GM18873 (cell line): ENCODE data around the gene PEF1.

Source experiments
- ATAC-seq: cut with Tn5 transposase; IDR thresholded peaks from one replicate; pipeline ENCODE4 v1.9.1; 2021; ENCODE audit warnings: mild to moderate bottlenecking, moderate library complexity, moderate number of reproducible peaks; ENCODE audit not compliant: unreplicated experiment, low FRiP score

Gene PEF1

DNA sequence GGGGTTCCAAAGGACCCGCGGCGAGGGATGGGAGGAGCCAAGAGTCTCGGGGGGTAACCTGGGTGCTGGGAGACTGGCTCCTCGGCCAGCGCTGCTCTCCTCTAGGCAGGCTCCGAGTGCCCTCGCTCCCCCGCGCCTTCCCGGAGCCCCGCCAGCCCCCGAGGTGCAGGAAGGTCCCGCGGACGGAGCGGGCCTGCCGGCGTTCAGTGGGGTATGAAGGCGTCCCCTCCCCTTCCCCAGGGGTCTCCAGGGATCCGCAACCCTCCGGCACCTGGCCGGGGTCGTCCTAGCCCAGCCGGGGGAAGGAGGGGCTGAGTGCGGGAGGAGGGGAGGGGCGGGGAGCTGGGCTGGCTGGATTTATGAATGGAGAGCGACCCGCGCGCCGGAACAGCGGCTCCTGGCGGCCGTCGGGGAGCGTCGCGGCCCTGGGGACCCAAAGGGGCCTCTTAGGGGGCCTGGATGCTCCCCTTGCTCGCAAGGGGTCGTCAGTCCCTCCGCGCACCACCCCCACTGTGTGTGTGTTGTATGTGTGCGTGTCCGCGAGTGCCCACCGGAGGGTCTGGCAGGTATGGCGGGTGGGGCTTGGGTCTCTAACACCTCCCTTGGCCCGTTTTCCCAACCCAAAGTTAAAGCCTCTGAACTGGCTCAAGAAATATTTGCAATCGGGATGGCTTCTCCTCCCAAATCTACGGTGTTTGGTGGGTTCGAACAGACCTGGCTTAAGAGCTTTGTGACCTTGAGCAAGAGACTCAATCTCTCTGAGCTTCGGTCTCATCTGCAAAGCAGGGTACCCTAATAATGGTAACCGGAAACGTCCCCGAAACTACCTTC is 26.5 kb downstream of the PEF1 start:
- ATAC-seq = no peak

DNA sequence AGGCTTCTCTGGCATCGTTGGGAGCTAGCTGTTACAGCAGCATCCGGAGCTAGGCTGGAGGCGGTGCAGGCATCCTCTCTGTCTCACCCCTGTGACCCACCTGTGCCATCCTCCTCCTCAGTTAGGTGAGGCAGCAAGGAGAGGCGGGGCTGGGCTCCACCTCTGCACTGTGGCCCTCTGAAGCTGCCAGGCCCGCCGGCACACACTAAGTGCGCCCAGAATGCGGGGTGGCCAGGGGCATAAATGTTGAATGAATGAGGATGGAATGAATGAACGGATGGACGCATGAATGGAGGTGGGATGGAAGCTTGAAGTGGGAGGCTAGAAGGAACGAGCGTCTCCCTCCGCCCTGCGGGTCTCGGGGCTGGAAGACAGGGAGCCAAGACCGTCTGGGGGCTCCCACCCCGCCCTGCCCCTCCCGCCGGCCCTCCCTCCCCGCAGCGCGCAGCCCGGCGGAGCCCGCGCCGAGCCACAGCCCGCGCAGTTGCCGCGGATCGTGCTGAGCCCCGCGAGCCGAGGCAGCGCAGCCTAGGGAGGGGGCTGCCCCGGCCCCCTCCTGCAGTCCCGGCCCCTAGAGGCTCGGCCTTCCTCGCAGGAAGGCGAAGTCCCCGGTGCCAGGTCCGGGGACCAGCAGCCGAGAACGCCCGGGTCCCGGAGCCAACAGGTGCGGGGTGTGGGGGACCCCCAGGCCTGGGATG is 27.3 kb downstream of the PEF1 start, which contains the start of gene HCRTR1:
Gene HCRTR1, plus strand, starts transcription at position 472 of the 698 bp plus-strand sequence. CDS start 1,504 bp downstream, outside the sequence.
- ATAC-seq = no peak

DNA sequence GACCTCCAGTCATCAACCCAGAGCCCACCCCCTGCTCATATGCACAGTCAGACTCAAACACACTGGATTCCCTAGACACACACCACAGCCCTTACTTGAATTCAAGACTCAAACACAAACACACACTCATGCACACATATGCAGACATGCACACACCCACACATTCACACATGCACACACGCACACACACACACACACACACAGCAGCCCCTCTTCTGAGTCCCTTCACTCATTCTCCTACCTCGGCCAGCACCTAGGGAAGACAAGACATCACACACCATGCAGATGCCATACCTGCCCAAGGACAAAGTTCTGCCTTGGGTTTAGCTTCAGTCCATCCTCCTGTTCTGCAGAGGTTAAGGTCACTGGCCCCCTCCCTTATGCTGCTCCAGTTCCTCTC is 28.7 kb downstream of the PEF1 start:
- ATAC-seq = no peak

DNA sequence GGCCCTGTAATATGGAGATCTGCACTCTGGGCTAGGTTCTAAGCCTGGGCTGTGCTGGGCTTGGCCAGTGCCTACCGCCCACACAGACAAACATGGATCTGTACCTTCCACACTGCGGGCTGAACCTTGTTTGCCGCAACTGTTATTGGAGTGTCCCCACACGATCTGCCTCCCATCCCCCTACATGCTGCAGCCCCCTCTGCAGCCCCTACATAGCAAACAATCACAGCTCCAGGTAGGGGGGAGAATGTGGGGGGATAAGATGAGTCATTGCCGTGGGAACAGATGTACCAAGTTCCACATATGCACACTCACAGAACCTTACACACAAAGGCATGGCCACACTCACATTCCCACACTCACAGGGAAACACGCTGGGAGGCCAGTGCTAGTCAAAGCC is 29.3 kb downstream of the PEF1 start:
- no peak for ATAC-seq

DNA sequence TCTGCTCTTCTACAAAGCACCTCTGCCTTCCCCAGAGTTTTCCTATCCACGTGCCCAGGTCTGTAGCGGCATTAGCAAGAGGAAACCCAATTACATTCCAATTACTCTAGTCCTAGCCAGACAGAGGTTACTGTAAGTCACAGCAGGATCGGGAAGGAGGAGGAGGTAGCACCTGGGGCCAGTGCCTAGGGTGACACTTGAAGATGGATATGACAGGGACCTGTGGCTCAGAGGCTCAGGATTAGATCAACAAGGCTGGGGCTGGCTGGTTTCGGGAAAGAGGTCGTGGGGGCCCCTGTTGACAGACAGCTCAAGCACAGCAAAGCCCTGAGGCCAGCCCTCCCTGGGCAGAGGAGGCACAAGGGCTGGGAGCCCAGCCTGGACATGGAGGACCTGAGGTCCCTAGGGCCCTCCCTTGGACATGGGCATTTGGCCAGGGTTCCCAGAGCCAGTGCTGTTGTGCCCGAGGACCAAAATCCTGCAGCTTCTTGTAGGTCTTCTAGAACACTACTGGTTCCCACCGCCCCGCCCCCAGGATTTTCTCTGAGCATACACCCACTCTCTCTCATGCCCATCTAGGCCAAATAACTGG is 30.2 kb downstream of the PEF1 start:
- no peak for ATAC-seq

DNA sequence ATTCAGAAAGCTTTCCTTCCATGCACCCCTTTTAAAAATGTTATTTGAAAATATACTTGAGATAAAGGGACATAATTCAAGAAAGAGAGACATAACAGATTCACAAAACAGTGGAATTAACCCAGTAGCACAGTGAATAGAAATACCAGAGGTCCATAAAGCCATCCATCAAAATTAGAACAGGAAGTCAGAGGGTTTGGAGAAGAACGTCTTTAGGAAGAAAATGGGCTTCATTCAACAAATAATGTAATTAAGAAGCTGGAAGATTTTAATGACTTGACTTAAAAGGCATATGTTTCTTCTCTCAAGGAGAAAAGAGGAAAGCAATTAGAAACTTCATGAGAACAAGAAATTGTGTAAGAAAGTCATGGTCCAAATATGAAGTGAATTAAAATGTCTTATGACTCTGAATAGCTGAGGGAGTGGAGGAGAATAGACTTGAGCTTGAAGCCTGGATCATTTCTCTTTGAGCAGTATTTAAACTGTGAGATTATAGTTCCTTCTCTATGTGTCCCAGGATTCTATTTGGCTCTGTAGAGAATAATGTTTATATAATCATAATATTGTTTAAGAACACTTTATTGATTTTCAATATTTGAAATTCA is 35.1 kb downstream of the PEF1 start:
- no peak for ATAC-seq

DNA sequence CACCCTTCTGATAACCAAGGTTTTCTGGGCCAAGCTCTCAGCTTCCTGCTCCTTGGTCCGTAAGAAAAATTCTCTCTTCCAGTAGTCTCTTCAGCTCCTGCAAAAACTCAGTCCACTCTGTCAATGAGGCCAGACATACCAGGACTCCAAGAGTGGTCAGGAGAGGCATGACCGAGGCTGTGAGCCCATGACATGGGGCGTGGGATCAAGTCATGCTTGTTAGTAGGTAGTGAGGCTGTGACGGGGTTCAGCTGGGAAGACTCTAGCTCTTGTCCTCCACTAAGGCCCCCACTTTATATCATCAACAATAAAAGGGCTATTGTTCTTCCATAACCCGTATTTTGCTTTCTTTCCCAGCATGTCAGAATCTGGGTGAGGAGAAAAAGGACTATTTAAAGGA is 37.3 kb downstream of the PEF1 start:
- no peak for ATAC-seq

DNA sequence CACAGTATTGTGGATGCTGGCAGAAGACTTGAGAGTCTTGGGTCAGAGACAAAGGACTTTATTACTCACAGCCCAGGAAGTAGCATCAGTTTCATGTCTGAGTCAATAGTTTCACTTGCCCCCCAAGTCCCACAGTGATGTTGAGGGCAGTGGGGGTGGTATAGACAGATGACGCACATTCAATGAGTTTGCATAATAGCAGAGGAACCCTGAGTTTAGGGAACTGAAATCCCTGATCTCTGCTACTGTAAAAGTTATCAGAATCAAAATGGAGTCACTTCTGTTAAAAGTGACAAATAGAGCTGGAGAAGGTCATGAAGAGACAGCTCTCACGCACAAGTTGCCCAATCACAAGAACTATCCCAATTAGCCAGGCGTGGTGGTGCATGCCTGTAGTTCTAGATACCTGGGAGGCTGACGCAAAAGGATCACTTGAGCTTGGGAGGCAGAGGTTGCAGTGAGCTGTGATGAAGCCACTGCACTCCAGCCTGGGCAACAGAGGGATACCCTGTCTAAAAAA is 38.7 kb downstream of the PEF1 start:
- peak; percentile 84 for ATAC-seq

DNA sequence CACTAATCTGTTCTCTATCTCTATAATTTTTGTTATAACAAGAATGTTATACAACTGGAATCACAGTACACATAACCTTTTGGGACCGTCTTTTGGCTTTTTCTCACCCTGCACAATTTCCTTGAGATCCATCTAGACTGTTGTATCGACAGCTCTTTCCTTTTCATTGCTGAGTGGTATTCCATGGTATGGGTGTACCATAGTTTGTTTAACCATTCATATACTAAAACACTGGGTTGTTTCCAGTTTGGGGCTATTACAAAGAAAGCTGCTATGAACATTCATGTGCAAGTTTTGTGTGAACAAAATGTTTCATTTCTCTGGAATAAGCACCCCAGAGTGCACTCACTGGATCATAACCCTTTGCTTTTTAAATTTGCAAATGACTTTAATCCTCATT is 42.6 kb downstream of the PEF1 start:
- ATAC-seq = no peak

DNA sequence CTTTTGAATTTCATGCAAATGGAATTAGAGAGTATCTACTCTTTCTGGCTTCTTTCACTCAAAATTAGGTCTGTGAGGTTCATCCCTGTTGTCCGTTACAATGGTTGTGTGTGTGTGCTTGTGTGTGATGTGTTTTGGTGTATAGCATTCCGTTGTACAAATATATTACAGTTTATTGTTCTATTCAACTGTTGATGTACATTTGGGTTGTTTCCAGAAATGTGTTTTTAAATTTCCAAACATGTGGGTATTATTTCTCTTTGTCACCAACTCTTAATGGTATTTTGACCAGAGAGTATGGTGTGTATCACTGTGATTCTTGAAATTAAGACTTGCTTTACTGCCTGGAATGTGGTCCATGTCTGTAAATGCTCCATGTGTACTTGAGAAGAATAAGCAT is 44.0 kb downstream of the PEF1 start:
- no peak for ATAC-seq

DNA sequence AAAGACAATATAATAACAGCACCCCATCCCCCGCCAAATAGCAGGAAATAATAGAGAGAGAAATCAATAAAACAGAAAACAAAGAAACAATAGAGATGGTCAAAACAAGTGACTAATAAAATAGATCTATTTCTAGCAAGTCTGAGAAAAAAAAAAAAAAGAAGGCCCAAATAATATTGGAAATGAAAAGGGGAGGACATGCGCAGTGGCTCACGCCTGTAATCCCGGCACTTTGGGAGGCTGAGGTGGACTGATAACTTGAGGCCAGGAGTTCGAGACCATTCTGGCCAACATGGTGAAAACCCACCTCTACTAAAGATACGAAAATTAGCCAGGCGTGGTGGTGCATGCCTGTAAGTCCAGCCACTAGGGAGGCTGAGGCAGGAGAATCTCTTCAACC is 45.7 kb downstream of the PEF1 start:
- no peak for ATAC-seq

DNA sequence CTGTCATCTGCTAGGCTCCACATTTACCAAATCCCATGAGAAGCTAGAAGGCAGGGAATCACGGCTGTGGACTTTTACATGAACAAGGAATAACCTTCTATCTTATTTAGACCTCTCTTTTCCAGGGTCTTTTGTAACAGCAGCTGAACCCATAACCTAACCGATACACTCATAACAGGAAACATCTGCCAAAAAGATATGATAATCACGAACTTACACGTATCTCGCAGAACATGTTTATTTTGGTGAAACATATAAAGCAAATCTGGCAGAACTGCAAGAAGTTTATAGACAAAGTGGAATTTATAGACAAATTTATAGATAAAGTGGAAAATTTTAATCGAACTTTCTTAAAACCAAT is 48.0 kb downstream of the PEF1 start:
- ATAC-seq = no peak

DNA sequence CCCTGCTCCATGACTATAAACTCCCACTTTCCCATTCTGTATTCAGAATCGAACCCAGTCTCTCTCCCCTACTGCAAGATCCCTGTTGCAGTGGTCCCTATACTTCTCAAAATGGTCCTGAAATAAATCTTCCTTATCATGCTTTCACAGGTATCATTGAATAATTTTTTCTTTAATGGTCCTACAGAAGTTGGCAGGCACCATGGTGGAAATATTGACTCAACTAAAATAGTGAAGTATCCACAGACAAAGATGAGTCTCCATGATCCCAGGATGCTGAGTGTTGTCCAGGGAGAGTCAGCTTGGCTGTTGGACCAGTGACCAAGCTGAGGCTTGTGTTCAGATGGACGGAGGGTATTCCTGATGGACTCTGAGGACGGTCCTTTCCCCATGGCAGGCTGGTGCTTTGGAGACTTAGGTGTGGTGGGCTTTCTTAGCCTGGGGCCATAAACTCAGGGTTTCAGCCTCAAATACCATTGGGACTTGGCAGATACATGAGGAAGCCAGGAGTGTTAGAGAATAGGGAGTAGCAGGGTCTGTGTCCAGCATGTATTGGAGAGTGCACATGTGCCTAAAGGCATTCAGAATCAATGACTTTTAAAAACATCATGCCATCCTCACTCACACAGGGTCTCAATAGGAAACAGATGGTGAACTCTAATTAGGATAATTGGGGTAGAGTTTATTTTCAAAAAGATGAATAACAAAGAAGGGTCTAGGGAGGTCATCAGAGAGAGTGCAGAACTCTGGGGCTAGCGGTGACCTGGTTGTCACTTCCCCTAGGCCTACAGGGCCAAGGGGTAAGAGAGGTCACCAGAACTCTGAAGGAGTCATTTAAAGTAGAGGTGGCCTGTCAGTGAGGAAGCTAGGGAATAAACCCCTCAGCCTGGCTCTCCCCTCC is 48.6 kb downstream of the PEF1 start:
- no peak for ATAC-seq

DNA sequence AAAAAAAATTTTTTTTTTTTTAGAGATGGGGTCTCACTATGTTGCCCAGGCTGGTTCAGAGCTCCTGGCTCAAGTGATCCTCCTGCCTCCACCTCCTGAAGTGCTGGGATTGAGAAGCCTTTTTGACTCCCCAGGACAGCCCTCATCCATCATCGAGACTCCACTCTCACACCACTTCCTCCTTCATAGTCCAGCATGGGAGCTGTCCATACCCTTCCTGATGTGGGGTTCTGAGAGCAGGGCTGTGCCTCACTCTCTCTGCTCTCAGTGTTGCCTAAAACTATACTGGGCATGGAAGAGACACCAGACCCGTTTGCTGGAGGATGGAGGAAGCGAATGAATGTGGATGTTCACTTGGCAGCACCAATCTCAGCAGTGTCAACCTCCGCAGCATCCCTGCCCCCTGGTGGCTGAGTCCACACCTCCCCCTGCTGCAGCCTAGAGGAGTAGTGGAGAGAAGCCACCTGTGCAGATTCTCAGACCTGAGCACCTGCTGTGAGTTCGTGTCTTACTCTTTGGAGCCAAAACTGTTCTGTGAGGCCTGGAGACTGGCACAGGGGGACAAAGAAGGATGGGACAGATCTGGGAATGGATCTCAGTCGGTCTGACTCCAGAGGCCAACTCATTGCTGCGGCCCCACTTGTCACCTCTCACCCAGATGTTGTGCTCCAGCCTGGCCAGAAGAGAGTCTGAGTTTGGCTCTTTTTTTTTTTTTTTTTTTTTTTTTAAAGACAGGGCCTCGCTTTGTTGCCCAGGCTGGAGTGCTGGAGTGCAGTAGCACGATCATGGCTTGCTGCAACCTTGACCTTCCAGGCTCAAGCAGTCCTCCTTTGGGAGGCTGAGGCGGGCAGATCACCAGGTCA is 50.7 kb downstream of the PEF1 start:
- no peak for ATAC-seq

DNA sequence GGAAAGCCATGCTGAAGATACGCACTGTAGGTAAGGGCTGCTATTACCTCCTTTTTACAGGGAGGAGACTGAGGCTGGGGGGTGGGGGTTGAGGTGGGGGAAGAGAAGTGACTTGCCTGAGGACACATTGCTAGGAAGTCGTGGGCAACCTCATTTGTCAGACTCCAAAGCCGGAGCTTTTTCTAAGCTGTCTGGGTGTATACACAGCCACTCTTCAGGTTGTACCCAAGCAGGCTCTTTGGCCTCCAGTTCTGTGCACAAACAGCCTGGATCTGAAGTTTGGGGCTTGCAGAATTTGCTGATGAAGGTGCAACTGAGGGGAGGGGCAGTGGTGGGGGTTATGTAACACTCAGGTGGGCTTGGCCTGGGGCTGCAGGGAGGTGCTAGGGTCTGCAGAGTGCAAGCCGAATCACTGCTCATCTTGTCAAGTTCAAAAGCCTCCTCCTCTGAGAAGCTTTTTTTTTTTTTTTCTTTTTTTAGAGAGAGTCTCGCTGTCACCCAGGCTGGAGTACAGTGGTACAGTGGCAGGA is 51.5 kb downstream of the PEF1 start:
- no peak for ATAC-seq

DNA sequence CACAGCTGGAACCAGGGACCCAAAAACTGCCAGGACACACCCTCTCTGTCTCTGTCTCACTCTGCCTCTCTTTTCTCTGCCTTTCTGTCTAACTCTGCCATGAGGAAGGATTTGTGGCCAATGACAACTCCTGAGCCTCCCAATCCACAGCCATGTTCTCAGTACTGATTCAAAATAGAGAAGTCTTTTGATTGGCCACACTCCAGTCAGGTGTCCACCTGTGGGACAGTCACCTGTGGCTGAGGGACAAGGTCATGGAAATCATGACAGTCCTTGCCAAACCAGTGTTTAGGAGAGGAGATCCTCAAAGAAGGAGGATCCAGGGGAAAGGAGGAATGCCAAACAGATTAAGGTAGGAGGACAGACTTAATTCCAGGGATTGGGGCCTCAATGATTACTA is 52.5 kb downstream of the PEF1 start:
- no peak for ATAC-seq

DNA sequence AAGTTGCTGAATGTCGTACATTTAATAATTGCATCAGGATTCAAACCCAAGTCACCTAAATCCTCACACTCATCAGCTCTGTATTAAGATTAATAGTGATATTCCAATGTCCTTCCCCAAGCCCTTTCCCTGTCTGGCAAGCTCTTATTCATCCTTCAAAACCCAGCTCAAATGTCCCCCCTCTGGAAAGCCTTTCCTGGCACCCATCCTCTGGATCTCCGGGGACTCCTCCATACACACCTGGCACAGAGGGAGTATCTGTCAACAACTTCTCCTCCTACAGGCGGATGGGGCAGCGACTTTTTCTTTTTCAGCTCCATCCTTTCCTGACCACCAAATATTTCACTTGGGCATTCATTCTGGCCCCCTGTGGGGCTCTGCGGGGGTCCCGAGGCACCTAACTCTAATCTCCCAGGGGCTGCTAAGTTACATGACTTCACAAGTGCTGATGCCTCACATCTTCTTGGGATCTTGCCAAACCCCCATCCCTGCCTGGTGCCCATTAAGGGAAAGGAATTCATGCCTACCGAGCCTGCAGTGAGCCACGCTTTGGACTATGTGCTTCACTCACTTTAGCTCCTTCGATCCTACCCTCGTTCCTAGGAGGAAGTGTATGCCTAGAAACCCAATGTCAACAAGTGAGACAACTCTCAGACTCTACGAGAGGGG is 53.1 kb downstream of the PEF1 start:
- ATAC-seq = no peak
